Stimulated activated CD8-positive, alpha-beta memory T cell treated with anti-CD3 and anti-CD28 coated beads, Interleukin-4, amount 100 ng/mL, for 4 hours (primary cell): ENCODE measurements around the gene BMP10.

Source experiments
- DNase-seq, 2 donors: peaks; one replicate each; pipeline ENCODE4 v3.0.0-alpha.2; 2020; ENCODE audit warnings: low read depth in 2 of 2, low spot score in 1 of 2

Gene BMP10

GRCh38 chr2:68822207-68822872 lies 48.9 kb downstream of the BMP10 start:
- DNase-seq: no peak

DNA sequence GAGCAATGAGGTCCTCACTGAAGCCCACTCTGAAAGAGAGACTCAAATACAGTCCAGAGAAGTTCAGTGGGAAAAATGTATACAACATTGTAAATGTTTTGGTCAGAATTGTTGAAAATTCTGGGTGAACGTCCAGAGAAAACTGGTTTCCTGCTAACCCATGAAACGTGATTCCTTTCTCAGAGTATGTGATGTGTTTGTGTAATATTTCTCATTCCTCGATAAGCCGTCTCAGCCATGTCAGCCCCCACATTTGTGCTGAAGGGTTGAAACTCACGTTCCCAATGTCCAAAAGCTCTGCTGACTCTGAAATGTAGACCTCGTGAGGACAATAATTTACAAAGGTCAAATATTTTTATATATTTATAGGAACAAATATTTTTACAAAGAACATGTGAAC lies 51.6 kb downstream of the BMP10 start:
- DNase-seq: no peak

DNA sequence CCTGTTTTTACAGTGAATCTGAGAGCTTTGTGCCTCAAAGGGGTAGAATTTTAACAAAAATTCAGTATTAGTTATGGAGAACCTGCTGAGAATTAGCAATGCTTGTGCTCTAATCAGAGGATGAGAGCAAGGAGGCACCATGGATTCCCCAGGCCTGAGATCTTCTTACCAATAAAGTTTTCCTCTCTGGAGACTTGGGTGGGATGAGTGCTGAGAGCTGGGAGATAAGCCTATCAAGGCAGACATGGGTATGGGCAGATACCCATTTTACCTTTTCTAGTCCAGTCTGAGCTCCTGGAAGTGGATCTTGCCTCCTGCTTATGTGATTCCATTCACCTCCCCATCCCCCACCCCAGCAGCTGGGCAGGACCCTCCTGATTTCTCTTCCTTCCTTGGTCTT lies 53.9 kb downstream of the BMP10 start:
- no peak for DNase-seq
